Duodenal mucosa (tissue), 2 donors: ENCODE data around the gene ADAP1.
"Not testable (repeated sequence)": the region's sequence is repeated elsewhere in the genome, so short reads cannot be mapped to it uniquely, and the experiment has no call there.

Experiments
- H3K27ac ChIP-seq: one replicate; pipeline ENCODE4 v1.7.0; 2013; ENCODE audit warnings: low read depth, low read length
- H3K27me3 ChIP-seq, 2 donors: one replicate each; pipeline ENCODE4 v1.7.0; 2013; ENCODE audit warnings: low read length in 2 of 2, control low read depth in 1 of 2; ENCODE audit not compliant: insufficient read depth in 2 of 2, control insufficient read depth in 1 of 2
- H3K36me3 ChIP-seq, 2 donors: one replicate each; pipeline ENCODE4 v1.7.0; 2013; ENCODE audit warnings: low read length in 2 of 2, control low read depth in 1 of 2; ENCODE audit not compliant: insufficient read depth in 2 of 2, control insufficient read depth in 1 of 2
- H3K4me1 ChIP-seq, 2 donors: one replicate each; pipeline ENCODE4 v1.7.0; 2013; ENCODE audit warnings: low read length in 2 of 2, control low read depth in 1 of 2; ENCODE audit not compliant: insufficient read depth in 2 of 2, control insufficient read depth in 1 of 2
- H3K4me3 ChIP-seq, 2 donors: one replicate each; pipeline ENCODE4 v1.7.0; 2013; ENCODE audit warnings: low read length in 2 of 2, low read depth in 1 of 2
- H3K9ac ChIP-seq, 2 donors: one replicate each; pipeline ENCODE4 v1.7.0; 2013; ENCODE audit warnings: low read length in 2 of 2, low read depth in 1 of 2
- H3K9me3 ChIP-seq, 2 donors: one replicate each; pipeline ENCODE4 v1.7.0; 2013; ENCODE audit warnings: low read length in 2 of 2, control low read depth in 1 of 2; ENCODE audit not compliant: control insufficient read depth in 1 of 2

Gene ADAP1

GRCh38 chr7:913736-914520 is 40.6 kb downstream of the ADAP1 start:
- H3K4me3 ChIP-seq: no peak overlapping the region
- H3K4me1 ChIP-seq: peaks cover 20 to 31% of the 10 kb centered on the region in 2 donors
- H3K9me3 ChIP-seq: no peaks in the 10 kb centered on the region
- H3K36me3 ChIP-seq: peaks cover 0 to 4% of the 10 kb centered on the region in 2 donors
- H3K27ac ChIP-seq: peak overlapping the region; percentile 73
- peak overlapping the region in 1 of 2 donors; percentile 2 for H3K9ac ChIP-seq
- no peaks in the 10 kb centered on the region for H3K27me3 ChIP-seq

GRCh38 chr7:911791-912480 is 42.5 kb downstream of the ADAP1 start:
- H3K9ac ChIP-seq: no peak overlapping the region
- H3K4me1 ChIP-seq: peaks cover 20 to 31% of the 10 kb centered on the region in 2 donors
- H3K9me3 ChIP-seq: no peaks in the 10 kb centered on the region
- H3K4me3 ChIP-seq: no peak overlapping the region
- no peaks in the 10 kb centered on the region for H3K27me3 ChIP-seq
- no peak overlapping the region for H3K27ac ChIP-seq
- H3K36me3 ChIP-seq: peaks cover 0 to 6% of the 10 kb centered on the region in 2 donors

- H3K27ac ChIP-seq: no peak overlapping the region
- H3K4me3 ChIP-seq: no peak overlapping the region
- peaks cover 0 to 6% of the 10 kb centered on the region in 2 donors for H3K36me3 ChIP-seq
- no peaks in the 10 kb centered on the region for H3K27me3 ChIP-seq
- H3K4me1 ChIP-seq: peaks cover 13 to 31% of the 10 kb centered on the region in 2 donors
- no peak overlapping the region for H3K9ac ChIP-seq
- no peaks in the 10 kb centered on the region for H3K9me3 ChIP-seq
Observed at GRCh38 chr7:910931-911431, 43.5 kb downstream of the ADAP1 start.

GRCh38 chr7:910441-910861 is 44.0 kb downstream of the ADAP1 start:
- no peaks in the 10 kb centered on the region for H3K9me3 ChIP-seq
- H3K36me3 ChIP-seq: peaks cover 0 to 6% of the 10 kb centered on the region in 2 donors
- H3K4me3 ChIP-seq: no peak overlapping the region
- H3K27me3 ChIP-seq: no peaks in the 10 kb centered on the region
- H3K4me1 ChIP-seq: peaks cover 11 to 31% of the 10 kb centered on the region in 2 donors
- no peak overlapping the region for H3K27ac ChIP-seq
- no peak overlapping the region for H3K9ac ChIP-seq

GRCh38 chr7:909358-910329 is 44.8 kb downstream of the ADAP1 start:
- Histone ChIP-seq H3K36me3 (peaks cover 0 to 6% of the 10 kb centered on the region in 2 donors), H3K27ac (no peak overlapping the region), H3K4me1 (peaks cover 4 to 23% of the 10 kb centered on the region in 2 donors), H3K4me3 (peak overlapping the region in 1 of 2 donors; percentile 46), H3K9me3 (no peaks in the 10 kb centered on the region), H3K27me3 (no peaks in the 10 kb centered on the region), H3K9ac (peak overlapping the region in 1 of 2 donors; percentile 60)

GRCh38 chr7:908591-909357 is 45.7 kb downstream of the ADAP1 start:
- not testable (repeated sequence) for H3K27ac ChIP-seq, H3K9ac ChIP-seq, H3K27me3 ChIP-seq, H3K9me3 ChIP-seq
- Histone ChIP-seq H3K36me3 (peaks cover 0 to 14% of the 10 kb centered on the region in 2 donors), H3K4me1 (peaks cover 0 to 18% of the 10 kb centered on the region in 2 donors), H3K4me3 (peak overlapping the region in 1 of 2 donors; percentile 16)

GRCh38 chr7:908159-908581 is 46.3 kb downstream of the ADAP1 start:
- H3K27me3 ChIP-seq: no peaks in the 10 kb centered on the region
- peaks cover 0 to 15% of the 10 kb centered on the region in 2 donors for H3K4me1 ChIP-seq
- no peak overlapping the region for H3K4me3 ChIP-seq
- peaks cover 0 to 16% of the 10 kb centered on the region in 2 donors for H3K36me3 ChIP-seq
- no peak overlapping the region for H3K9ac ChIP-seq
- H3K27ac ChIP-seq: no peak overlapping the region
- no peaks in the 10 kb centered on the region for H3K9me3 ChIP-seq

GRCh38 chr7:907158-907980 is 47.1 kb downstream of the ADAP1 start:
- Histone ChIP-seq H3K27ac (no peak overlapping the region), H3K9me3 (no peaks in the 10 kb centered on the region), H3K4me3 (no peak overlapping the region), H3K4me1 (peaks cover 0 to 15% of the 10 kb centered on the region in 2 donors), H3K27me3 (no peaks in the 10 kb centered on the region), H3K36me3 (peaks cover 0 to 16% of the 10 kb centered on the region in 2 donors), H3K9ac (no peak overlapping the region)
